SJCRH30 (cell line): ENCODE results near the gene VWA8. TPM values are rescaled to one million over a fixed set of nuclear protein-coding genes. Genes with fewer than 3 reads are reported as not detected.
A peak's percentile ranks its signal among the peaks of the same experiment; 100 is the strongest.

Experiments used
- DNase-seq, 2 experiments: peaks; one replicate each; pipeline ENCODE4 v3.0.0-alpha.2; 2015 to 2020
- H3K27ac ChIP-seq: fragments of 250-450 bp; sonication (Bioruptor Pico); 2 replicates; pipeline ENCODE4 v1.5.1; 2020; ENCODE audit warnings: mild to moderate bottlenecking, moderate library complexity
- H3K27me3 ChIP-seq: fragments of 250-450 bp; sonication (Bioruptor Pico); 2 replicates; pipeline ENCODE4 v1.5.1; 2020; ENCODE audit warnings: mild to moderate bottlenecking, moderate library complexity
- H3K36me3 ChIP-seq: fragments of 250-450 bp; sonication (Bioruptor Pico); 2 replicates; pipeline ENCODE4 v1.5.1; 2020; ENCODE audit warnings: mild to moderate bottlenecking, moderate library complexity
- H3K4me1 ChIP-seq: fragments of 250-450 bp; sonication (Bioruptor Pico); 2 replicates; pipeline ENCODE4 v1.5.1; 2020; ENCODE audit warnings: mild to moderate bottlenecking, moderate library complexity
- H3K4me3 ChIP-seq: fragments of 250-450 bp; sonication (Bioruptor Pico); 2 replicates; pipeline ENCODE4 v1.5.1; 2020; ENCODE audit warnings: mild to moderate bottlenecking, moderate library complexity
- H3K9me3 ChIP-seq: fragments of 250-450 bp; sonication (Bioruptor Pico); replicated peaks from 2 replicates; pipeline ENCODE4 v1.5.1; 2020; ENCODE audit warnings: mild to moderate bottlenecking, moderate library complexity
- total RNA-seq: library from RNA; depleted of rRNA; stranded (reverse); fragments of >200 nt; shearing (Covaris generic); gene quantifications from 2 replicates; pipeline ENCODE4 v1.2.3, GENCODE V29; 2014

The VWA8 gene
- total RNA-seq, 1 experiment from 2014 or later = 14.8 TPM

- H3K4me3 ChIP-seq = no peak overlapping the region
- DNase-seq = peak; percentile 33 to 49
These were observed 346.8 kb downstream of the VWA8 start for GRCh38 chr13:41613984-41614661.

DNA sequence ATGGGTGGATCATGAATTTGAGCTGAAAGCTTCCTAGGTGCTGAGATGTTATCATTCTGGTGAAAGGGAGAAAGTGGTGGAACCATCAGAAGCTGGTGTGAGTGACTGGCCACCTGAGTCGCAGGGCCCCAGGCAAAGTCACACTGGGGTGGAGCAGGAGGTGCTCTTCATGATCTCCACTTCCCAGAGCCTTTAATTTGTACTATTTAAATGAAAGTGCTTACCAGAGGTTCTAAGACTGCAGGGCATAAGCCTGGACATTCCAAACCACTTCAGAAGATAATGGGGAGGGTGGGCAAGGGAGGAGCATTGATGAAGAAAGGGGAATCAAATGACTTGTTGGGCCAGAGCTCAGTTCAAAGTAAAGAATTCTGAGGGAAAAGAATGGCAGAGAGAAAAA is 347.4 kb downstream of the VWA8 start:
- Histone ChIP-seq H3K27ac (no peak overlapping the region), H3K4me3 (no peak overlapping the region), H3K27me3 (no peaks in the 10 kb centered on the region), H3K4me1 (peaks cover 32% of the 10 kb centered on the region), H3K9me3 (0 out of 2 replicates have a peak, but pooled peaks cover 3% of the 10 kb centered on the region), H3K36me3 (peaks cover 2% of the 10 kb centered on the region; the same call in 1 of the 2 replicates)
- DNase-seq = no peak

More at GRCh38 chr13:41613984-41614661, 346.8 kb downstream of the VWA8 start:
- peaks cover 32% of the 10 kb centered on the region for H3K4me1 ChIP-seq
- H3K27ac ChIP-seq = no peak overlapping the region
- H3K9me3 ChIP-seq = 0 out of 2 replicates have a peak, but pooled peaks cover 3% of the 10 kb centered on the region
- no peaks in the 10 kb centered on the region for H3K27me3 ChIP-seq
- H3K36me3 ChIP-seq = peaks cover 2% of the 10 kb centered on the region; the same call in 1 of the 2 replicates

GRCh38 chr13:41611385-41611784 is 349.5 kb downstream of the VWA8 start:
- Histone ChIP-seq H3K27me3 (no peaks in the 10 kb centered on the region), H3K9me3 (no peaks in the 10 kb centered on the region), H3K36me3 (peaks cover 2% of the 10 kb centered on the region; the same call in 1 of the 2 replicates), H3K4me1 (peaks cover 32% of the 10 kb centered on the region), H3K4me3 (no peak overlapping the region), H3K27ac (no peak overlapping the region)
- no peak for DNase-seq

DNA sequence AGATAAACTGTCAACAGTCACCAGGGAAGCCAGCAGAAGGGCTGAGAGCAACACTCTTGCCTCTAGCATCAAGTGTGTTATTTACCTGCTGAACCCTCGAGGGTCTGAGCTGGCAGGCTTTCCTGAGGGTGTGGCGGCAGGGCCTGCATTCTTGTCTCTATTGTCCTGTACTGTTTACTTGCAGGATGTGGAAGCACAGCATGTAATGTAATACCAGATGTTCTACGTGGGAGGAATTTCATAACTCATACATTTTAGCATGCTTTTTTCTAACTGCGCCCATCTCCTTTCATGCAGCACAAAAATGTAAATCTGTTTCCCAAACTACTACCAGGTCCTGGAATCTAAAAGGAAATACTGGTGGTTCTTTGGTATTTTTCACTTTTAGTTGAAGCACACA is 350.5 kb downstream of the VWA8 start:
- Histone ChIP-seq H3K4me3 (no peak overlapping the region), H3K9me3 (no peaks in the 10 kb centered on the region), H3K27ac (0 out of 2 replicates have a peak overlapping the region, but pooled peaks have one; percentile 7), H3K27me3 (no peaks in the 10 kb centered on the region), H3K4me1 (peaks cover 32% of the 10 kb centered on the region), H3K36me3 (peaks cover 2% of the 10 kb centered on the region; the same call in 1 of the 2 replicates)
- DNase-seq = no peak

- Histone ChIP-seq H3K4me3 (no peak overlapping the region), H3K9me3 (no peaks in the 10 kb centered on the region), H3K27ac (no peak overlapping the region), H3K27me3 (no peaks in the 10 kb centered on the region), H3K36me3 (peaks cover 2% of the 10 kb centered on the region; the same call in 1 of the 2 replicates), H3K4me1 (peaks cover 28% of the 10 kb centered on the region)
- DNase-seq = no peak
These were observed 351.1 kb downstream of the VWA8 start for GRCh38 chr13:41609828-41610227.

DNA sequence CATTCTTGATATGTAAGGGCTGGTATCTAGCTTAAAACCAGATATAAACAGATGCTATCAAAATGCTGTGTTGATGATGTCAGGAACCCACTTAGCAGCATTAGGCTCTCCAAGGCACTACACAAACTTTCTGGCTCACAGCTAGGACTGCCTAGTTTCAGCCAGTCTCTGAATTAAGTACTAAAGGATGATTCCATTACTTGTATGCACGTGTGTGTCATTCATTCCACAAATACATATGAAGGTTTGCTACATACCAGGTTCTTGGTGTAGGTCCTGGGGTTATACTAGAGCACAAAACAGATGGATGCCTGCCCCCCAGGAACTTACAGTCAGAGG is 352.1 kb downstream of the VWA8 start:
- no peaks in the 10 kb centered on the region for H3K9me3 ChIP-seq
- peaks cover 2% of the 10 kb centered on the region; the same call in 1 of the 2 replicates for H3K36me3 ChIP-seq
- no peak overlapping the region for H3K4me3 ChIP-seq
- no peak for DNase-seq
- peaks cover 19% of the 10 kb centered on the region for H3K4me1 ChIP-seq
- no peak overlapping the region for H3K27ac ChIP-seq
- no peaks in the 10 kb centered on the region for H3K27me3 ChIP-seq

- no peak for DNase-seq
- Histone ChIP-seq H3K4me3 (no peak overlapping the region), H3K27ac (no peak overlapping the region), H3K36me3 (peaks cover 2% of the 10 kb centered on the region; the same call in 1 of the 2 replicates), H3K9me3 (no peaks in the 10 kb centered on the region), H3K27me3 (no peaks in the 10 kb centered on the region), H3K4me1 (peaks cover 16% of the 10 kb centered on the region)
These were observed 352.6 kb downstream of the VWA8 start for GRCh38 chr13:41608111-41608838.

DNA sequence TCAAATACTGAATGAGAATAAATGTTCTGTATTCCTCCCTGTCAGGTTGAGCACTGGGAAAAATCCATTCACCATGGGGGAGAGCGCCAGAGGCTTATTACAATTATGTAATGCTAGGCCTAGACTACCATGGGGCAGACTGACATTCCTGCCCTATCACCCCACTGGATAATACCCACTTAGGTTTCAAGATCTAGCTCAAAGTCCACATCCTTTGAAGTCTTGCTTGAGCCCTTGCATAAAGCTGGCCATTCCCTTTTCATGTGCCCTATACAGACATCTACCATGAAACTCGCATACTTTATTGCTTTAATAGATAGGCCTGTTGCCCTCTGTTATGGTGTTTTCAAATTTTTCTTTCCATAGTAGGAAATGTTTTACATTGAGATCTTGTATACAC is 354.3 kb downstream of the VWA8 start:
- H3K27ac ChIP-seq = no peak overlapping the region

DNA sequence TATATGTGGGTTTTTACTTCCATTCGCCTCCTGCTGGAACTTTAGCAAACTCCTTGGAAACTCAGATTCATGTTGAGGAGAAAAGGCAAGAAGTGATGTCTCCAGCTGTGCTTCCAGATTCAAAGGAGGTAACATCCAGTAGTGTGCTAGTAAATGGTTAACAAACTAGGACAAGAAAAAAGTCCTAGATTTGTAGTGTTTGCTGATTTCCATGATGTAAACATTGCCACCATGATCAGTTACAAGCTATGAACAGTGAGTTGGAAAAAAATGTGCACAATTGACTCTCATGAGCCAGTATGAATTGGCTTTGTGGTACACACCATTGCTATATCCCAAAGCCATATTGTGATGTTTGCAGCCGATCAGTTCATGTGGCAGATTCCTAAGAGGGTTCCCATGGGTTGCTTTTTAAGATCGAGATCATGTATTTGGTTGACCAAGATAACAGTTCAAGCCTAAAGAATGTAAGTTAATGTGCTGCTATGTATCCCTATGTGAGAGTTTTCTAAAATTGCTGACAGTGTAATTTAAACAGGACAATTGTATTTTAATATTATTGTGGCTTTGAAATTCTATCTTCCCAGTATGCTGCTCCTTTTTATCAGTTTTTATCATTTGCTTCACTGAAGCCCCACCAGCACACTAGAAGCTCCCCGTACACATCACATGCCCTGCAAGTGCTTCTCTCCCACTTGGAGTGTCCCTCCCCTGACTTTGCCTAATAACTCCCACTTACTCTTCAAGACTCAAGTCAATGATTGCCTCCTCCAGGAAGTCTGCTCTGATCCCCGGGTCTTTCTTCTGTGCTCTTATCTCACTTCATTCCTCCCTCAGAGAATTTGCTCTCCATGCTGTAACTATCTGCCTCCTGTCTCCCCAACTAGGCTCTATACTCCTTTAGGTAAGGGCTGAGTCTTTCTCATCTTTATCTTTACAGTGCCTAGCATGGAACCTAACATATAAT is 355.3 kb downstream of the VWA8 start:
- Histone ChIP-seq H3K36me3 (no peaks in the 10 kb centered on the region), H3K27ac (no peak overlapping the region), H3K9me3 (no peaks in the 10 kb centered on the region), H3K4me1 (peaks cover 8% of the 10 kb centered on the region; the same call in 1 of the 2 replicates), H3K27me3 (no peaks in the 10 kb centered on the region), H3K4me3 (no peak overlapping the region)
- DNase-seq = no peak

More for the DNA sequence above, 354.3 kb downstream of the VWA8 start:
- no peak overlapping the region for H3K4me3 ChIP-seq
- H3K9me3 ChIP-seq = no peaks in the 10 kb centered on the region
- no peaks in the 10 kb centered on the region for H3K36me3 ChIP-seq
- no peaks in the 10 kb centered on the region for H3K27me3 ChIP-seq
- no peak for DNase-seq
- peaks cover 14% of the 10 kb centered on the region for H3K4me1 ChIP-seq

DNA sequence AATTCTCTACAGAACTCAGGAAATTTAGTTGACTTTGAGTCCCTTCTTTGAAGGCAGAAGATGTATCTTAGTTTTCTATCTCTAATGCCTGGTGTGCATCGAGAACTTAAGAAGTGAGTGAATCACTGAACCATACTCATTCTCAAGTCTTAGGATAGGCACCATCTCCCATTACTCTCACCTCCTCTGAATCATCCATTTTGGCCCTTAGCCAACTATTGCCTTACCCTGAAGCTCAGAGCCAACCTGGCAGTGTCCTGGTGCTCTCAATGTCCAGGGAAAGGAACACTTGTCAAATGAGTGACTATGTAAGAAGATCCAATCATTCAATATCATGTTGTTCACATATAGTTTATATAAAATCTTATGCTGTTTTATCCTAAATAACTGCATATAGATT is 357.0 kb downstream of the VWA8 start:
- H3K27ac ChIP-seq = no peak overlapping the region
- H3K36me3 ChIP-seq = no peaks in the 10 kb centered on the region
- 0 out of 2 replicates have a peak, but pooled peaks cover 3% of the 10 kb centered on the region for H3K4me1 ChIP-seq
- no peaks in the 10 kb centered on the region for H3K27me3 ChIP-seq
- H3K4me3 ChIP-seq = no peak overlapping the region
- peak; percentile 14 to 62 for DNase-seq
- H3K9me3 ChIP-seq = no peaks in the 10 kb centered on the region

GRCh38 chr13:41601718-41602445 is 359.0 kb downstream of the VWA8 start:
- Histone ChIP-seq H3K9me3 (no peaks in the 10 kb centered on the region), H3K36me3 (no peaks in the 10 kb centered on the region), H3K4me3 (no peak overlapping the region), H3K27ac (no peak overlapping the region), H3K27me3 (no peaks in the 10 kb centered on the region), H3K4me1 (0 out of 2 replicates have a peak, but pooled peaks cover 3% of the 10 kb centered on the region)
- peak in 1 of 2 experiments; percentile 13 for DNase-seq

DNA sequence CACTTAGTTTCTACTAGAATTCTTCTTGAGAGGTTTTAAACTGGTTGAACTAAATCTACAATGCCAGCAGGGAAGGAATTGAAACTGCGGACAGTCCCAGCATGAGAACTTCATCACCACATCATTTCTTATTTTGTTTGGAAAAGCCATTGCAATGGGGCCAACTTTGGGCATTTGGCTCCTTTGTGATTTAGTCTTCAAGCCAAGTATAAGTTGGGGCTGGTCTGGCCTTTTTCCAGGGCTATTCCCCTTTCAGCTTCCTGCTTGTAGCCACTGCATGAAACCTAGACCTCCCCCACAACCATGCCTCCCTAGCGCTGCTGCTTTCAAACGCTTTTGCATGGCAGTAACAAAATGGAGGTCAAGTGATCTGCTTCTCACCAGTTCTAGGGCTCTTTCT is 361.3 kb downstream of the VWA8 start:
- no peaks in the 10 kb centered on the region for H3K9me3 ChIP-seq
- 0 out of 2 replicates have a peak, but pooled peaks cover 3% of the 10 kb centered on the region for H3K4me1 ChIP-seq
- no peak for DNase-seq

DNA sequence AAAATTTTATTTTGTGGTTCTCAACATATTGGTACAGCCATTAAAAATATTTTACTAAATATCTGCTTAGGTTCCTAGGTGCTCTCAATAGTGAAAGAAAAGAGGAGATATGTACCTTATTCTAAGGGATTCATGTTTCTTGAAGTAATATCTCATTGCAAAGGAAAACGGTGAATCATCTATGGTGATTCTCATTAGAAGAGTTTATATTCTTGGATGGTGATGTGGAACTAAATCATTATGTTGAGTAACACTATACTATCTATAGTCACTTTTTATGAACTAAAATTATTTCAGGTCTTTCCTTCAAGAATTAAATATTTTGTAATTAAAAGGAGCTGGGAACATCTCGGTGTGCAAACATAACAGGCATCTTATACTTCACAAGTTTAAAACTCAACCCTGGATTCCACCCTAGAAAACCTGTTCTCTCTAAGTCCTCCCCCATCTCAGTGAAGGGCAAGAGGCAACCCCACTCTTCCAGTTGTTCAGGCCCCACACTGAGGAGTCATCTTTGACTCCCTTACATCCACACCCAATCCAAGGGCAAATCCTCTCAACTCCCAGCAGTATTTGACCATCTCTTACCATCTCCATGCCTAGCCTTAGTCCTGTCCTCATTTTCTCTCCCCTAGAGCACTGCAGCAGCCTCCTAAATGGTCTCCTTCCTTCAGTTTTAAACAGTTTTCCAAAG is 363.4 kb downstream of the VWA8 start:
- Histone ChIP-seq H3K36me3 (no peaks in the 10 kb centered on the region), H3K9me3 (no peaks in the 10 kb centered on the region), H3K4me1 (no peaks in the 10 kb centered on the region), H3K27me3 (no peaks in the 10 kb centered on the region), H3K4me3 (no peak overlapping the region), H3K27ac (no peak overlapping the region)
- no peak for DNase-seq

More for the DNA sequence above, 361.3 kb downstream of the VWA8 start:
- no peak overlapping the region for H3K27ac ChIP-seq
- no peaks in the 10 kb centered on the region for H3K27me3 ChIP-seq
- no peaks in the 10 kb centered on the region for H3K36me3 ChIP-seq
- H3K4me3 ChIP-seq = no peak overlapping the region
